ENCODE measurements around the gene FRAS1.

DNA sequence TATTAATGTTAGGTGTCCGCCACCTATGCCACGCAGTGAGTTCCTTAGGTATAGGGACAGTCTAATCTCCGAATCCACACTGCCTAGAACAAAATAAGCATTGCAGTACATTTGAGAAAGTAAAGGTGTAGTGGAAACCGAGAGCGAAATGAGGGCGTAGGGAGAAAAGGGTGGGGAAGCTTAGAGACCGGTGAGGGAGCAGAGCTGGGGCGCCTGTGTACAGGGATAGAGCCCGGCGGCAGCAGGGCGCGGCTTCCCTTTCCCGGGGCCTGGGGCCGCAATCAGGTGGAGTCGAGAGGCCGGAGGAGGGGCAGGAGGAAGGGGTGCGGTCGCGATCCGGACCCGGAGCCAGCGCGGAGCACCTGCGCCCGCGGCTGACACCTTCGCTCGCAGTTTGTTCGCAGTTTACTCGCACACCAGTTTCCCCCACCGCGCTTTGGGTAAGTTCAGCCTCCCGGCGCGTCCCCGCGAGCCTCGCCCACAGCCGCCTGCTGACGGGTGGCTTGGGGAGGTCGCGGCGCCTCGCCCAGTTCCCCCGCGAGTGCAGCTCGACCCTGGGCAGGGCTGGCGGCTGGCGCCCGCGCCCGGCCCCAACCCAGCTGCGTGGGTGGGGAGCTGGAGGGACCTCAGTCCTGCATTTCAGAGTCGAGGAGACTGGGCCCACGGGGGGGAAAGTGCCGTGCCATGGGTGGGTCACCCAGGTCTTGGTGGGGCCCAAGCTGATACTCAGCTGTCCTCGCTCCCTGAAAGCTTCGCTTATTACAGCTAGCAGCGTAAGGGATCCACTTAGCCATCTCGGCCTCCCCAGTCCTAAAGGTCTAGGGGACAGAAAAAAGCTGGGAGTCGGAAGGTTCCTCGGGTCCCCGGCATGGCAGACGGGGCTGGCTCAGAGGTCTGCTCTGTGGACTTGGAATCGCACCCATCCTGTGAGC is 494.6 kb downstream of the FRAS1 start, which contains the start of gene ANXA3:
- TF ChIP-seq, protein P1, sequence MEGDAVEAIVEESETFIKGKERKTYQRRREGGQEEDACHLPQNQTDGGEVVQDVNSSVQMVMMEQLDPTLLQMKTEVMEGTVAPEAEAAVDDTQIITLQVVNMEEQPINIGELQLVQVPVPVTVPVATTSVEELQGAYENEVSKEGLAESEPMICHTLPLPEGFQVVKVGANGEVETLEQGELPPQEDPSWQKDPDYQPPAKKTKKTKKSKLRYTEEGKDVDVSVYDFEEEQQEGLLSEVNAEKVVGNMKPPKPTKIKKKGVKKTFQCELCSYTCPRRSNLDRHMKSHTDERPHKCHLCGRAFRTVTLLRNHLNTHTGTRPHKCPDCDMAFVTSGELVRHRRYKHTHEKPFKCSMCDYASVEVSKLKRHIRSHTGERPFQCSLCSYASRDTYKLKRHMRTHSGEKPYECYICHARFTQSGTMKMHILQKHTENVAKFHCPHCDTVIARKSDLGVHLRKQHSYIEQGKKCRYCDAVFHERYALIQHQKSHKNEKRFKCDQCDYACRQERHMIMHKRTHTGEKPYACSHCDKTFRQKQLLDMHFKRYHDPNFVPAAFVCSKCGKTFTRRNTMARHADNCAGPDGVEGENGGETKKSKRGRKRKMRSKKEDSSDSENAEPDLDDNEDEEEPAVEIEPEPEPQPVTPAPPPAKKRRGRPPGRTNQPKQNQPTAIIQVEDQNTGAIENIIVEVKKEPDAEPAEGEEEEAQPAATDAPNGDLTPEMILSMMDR (IDR thresholded peaks at IDR 0.05): no peak
- TF ChIP-seq POLR2AphosphoS5 (IDR thresholded peaks at IDR 0.05; ENCODE audit: low read depth, low read length) (no peak), TCF7L2 (IDR thresholded peaks at IDR 0.05; ENCODE audit: low read depth, low read length) (no peak), SIN3A (IDR thresholded peaks at IDR 0.05; ENCODE audit: borderline replicate concordance, insufficient read depth, low read depth, low read length) (no peak)
- TF ChIP-seq, protein P2, sequence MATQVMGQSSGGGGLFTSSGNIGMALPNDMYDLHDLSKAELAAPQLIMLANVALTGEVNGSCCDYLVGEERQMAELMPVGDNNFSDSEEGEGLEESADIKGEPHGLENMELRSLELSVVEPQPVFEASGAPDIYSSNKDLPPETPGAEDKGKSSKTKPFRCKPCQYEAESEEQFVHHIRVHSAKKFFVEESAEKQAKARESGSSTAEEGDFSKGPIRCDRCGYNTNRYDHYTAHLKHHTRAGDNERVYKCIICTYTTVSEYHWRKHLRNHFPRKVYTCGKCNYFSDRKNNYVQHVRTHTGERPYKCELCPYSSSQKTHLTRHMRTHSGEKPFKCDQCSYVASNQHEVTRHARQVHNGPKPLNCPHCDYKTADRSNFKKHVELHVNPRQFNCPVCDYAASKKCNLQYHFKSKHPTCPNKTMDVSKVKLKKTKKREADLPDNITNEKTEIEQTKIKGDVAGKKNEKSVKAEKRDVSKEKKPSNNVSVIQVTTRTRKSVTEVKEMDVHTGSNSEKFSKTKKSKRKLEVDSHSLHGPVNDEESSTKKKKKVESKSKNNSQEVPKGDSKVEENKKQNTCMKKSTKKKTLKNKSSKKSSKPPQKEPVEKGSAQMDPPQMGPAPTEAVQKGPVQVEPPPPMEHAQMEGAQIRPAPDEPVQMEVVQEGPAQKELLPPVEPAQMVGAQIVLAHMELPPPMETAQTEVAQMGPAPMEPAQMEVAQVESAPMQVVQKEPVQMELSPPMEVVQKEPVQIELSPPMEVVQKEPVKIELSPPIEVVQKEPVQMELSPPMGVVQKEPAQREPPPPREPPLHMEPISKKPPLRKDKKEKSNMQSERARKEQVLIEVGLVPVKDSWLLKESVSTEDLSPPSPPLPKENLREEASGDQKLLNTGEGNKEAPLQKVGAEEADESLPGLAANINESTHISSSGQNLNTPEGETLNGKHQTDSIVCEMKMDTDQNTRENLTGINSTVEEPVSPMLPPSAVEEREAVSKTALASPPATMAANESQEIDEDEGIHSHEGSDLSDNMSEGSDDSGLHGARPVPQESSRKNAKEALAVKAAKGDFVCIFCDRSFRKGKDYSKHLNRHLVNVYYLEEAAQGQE (IDR thresholded peaks at IDR 0.05; ENCODE audit: insufficient read depth in 1 of 2, low read depth in 2 of 2, low read length in 1 of 2): no peak

Measured in Panc1 (cell line).